ENCODE results near the gene UGT1A4. TPM values are rescaled to one million over a fixed set of nuclear protein-coding genes. Genes with fewer than 3 reads are reported as not detected.

The UGT1A4 gene
- total and polyA plus RNA-seq, 9 of the 15 experiments (the other 6 are each of a cell fraction or from before 2014, with no cell fraction given) = not detected

DNA sequence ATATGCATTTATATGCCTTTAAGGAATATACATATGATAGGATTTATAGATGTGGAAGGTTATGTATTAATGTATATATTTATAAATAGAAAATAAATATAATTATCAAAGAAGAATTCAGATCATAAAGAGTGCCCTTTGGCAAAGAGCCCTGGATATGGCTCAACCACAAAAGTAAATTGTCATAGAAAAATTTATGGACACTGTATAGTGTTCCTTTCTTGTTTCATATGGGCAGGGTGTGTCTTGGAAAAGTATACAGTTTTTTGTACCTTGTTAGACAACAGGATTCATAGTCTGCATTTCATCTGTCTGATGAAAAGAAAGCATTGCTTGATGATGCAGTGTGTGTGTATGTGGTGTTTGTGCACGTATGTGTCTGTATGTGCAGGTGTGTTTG is 33.9 kb upstream of the UGT1A4 start:
- no peaks in the 10 kb centered on the region for H3K9me1 ChIP-seq (ENCODE audit: control insufficient read depth, insufficient read depth, low read length)
- H3K9ac ChIP-seq (ENCODE audit: insufficient read depth in 1 of 2, low read depth in 2 of 2, low read length in 2 of 2) = no peak overlapping the region
- no peak for ATAC-seq
- no peaks in the 10 kb centered on the region for H3K9me3 ChIP-seq (replicated peaks; ENCODE audit: control insufficient read depth, insufficient read depth, low read depth, low read length)
- 0% methylated on average over 1 of the region's 1 CpG for WGBS (ENCODE audit: insufficient coverage, low coverage, missing lambda C conversion rate)
- no peaks in the 10 kb centered on the region for H3K36me3 ChIP-seq (ENCODE audit: control insufficient read depth, insufficient read depth, low read length)
- no peaks in the 10 kb centered on the region for H3K79me2 ChIP-seq (ENCODE audit: control insufficient read depth, insufficient read depth, low read length)
- no TSS peak for BruUV-seq (replicated peaks)
- in situ Hi-C loops (cut with MboI) (no loop called here), intact Hi-C loops (cut with micrococcal nuclease) (no loop called here)
- no peak for TF ChIP-seq ZNF274 (IDR thresholded peaks at IDR 0.05; ENCODE audit: borderline replicate concordance, low read depth, low read length)
- TF ChIP-seq XRCC4 (IDR thresholded peaks at IDR 0.05; ENCODE audit: extremely low read depth, insufficient read depth, insufficient read length) = no peak
- TF ChIP-seq HDAC3 (IDR thresholded peaks at IDR 0.05; ENCODE audit: borderline replicate concordance, partially characterized antibody) = no peak
- no peak for TF ChIP-seq SMC3 (conservative IDR thresholded peaks at IDR 0.05; ENCODE audit: insufficient read depth, low read depth, low read length)
- TF ChIP-seq, protein P1, sequence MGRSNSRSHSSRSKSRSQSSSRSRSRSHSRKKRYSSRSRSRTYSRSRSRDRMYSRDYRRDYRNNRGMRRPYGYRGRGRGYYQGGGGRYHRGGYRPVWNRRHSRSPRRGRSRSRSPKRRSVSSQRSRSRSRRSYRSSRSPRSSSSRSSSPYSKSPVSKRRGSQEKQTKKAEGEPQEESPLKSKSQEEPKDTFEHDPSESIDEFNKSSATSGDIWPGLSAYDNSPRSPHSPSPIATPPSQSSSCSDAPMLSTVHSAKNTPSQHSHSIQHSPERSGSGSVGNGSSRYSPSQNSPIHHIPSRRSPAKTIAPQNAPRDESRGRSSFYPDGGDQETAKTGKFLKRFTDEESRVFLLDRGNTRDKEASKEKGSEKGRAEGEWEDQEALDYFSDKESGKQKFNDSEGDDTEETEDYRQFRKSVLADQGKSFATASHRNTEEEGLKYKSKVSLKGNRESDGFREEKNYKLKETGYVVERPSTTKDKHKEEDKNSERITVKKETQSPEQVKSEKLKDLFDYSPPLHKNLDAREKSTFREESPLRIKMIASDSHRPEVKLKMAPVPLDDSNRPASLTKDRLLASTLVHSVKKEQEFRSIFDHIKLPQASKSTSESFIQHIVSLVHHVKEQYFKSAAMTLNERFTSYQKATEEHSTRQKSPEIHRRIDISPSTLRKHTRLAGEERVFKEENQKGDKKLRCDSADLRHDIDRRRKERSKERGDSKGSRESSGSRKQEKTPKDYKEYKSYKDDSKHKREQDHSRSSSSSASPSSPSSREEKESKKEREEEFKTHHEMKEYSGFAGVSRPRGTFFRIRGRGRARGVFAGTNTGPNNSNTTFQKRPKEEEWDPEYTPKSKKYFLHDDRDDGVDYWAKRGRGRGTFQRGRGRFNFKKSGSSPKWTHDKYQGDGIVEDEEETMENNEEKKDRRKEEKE (IDR thresholded peaks at IDR 0.05; ENCODE audit: borderline replicate concordance in 1 of 2, control insufficient read depth in 1 of 2, low read depth in 2 of 2, low read length in 1 of 2) = no peak
- TF ChIP-seq ZEB2 (IDR thresholded peaks at IDR 0.05) = no peak
- TF ChIP-seq NR3C1 (CRISPR knock-in tag; IDR thresholded peaks at IDR 0.05) = no peak
- no peak for TF ChIP-seq ZNF134 (CRISPR knock-in tag; conservative IDR thresholded peaks at IDR 0.05)
- ChIA-PET CTCF (ENCODE audit: low intra/inter-chr PET ratio) (no interaction called here), POLR2A (no interaction called here)
- no peaks in the 10 kb centered on the region; the same call in 1 of the 2 replicates for H4K20me1 ChIP-seq (replicated peaks; ENCODE audit: control insufficient read depth, insufficient read depth, low read length)
- FAIRE-seq = no peak
- H3K4me1 ChIP-seq (replicated peaks in 1 of 2; ENCODE audit: control insufficient read depth in 2 of 2, insufficient read depth in 2 of 2, low read length in 2 of 2) = no peaks in the 10 kb centered on the region
- no peak overlapping the region for H2AFZ ChIP-seq (ENCODE audit: low read depth, low read length)
- no peak overlapping the region for H3K4me3 ChIP-seq
- H3K27ac ChIP-seq (ENCODE audit: extremely low read depth, low read depth, low read length) = no peak overlapping the region
- DNase-seq (ENCODE audit: extremely low read depth in 1 of 4, low spot score in 3 of 4) = no peak
- no peak overlapping the region for H3K4me2 ChIP-seq (ENCODE audit: insufficient read depth, low read length)
- no peaks in the 10 kb centered on the region; a peak in 1 of 5 replicates for H3K27me3 ChIP-seq (ENCODE audit: control insufficient read depth in 2 of 2, insufficient read depth in 2 of 2, low read length in 2 of 2)

Measured in K562 (cell line).